Stimulated activated CD4-positive, alpha-beta T cell treated with anti-CD3 and anti-CD28 coated beads, Interleukin-1b, Interleukin-23, amount 100 ng/mL, for 24 hours (primary cell): ENCODE data around the gene UCN.

Experiments
- DNase-seq, 4 experiments: peaks; one replicate each; pipeline ENCODE4 v3.0.0-alpha.2; 2020; ENCODE audit warnings: low read depth in 4 of 4, low spot score in 1 of 4

The UCN gene

GRCh38 chr2:27262379-27263286 lies 45.6 kb downstream of the UCN start, which contains the start of gene SLC30A3:
SLC30A3 (minus strand) TSS chr2:27263047; CDS start chr2:27262906, 141 bp downstream.
- DNase-seq = peak; percentile 24 to 72 (median 50)

DNA sequence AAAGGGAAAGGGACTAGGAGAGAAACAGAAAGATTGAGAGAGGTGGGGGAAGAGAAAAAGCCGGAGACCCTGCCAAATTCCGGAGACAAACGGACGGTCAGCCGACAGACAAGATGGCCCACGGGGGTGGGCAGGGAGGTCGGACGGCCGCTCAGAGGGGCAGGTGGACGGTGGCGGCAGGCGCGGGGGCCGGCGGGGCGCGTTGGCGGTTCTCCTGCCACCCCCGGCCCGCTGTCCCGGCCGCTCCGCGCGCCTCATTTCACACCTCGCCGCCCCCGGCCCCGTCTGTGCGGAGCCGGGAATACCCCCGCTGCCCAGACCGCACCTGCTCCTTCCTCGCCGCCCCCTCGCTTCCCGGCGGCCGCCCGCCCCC lies 46.3 kb downstream of the UCN start:
- DNase-seq = no peak

- no peak for DNase-seq
Measured at GRCh38 chr2:27261241-27261925, 46.9 kb downstream of the UCN start.

GRCh38 chr2:27258051-27258450 lies 50.2 kb downstream of the UCN start:
- no peak for DNase-seq
